Measurements from ENCODE around the gene SAP30BP. TPM values are rescaled to one million over a fixed set of nuclear protein-coding genes. Genes with fewer than 3 reads are reported as not detected.

Gene SAP30BP
- total RNA-seq, 1 donor from 2014 or later = 125 TPM

DNA sequence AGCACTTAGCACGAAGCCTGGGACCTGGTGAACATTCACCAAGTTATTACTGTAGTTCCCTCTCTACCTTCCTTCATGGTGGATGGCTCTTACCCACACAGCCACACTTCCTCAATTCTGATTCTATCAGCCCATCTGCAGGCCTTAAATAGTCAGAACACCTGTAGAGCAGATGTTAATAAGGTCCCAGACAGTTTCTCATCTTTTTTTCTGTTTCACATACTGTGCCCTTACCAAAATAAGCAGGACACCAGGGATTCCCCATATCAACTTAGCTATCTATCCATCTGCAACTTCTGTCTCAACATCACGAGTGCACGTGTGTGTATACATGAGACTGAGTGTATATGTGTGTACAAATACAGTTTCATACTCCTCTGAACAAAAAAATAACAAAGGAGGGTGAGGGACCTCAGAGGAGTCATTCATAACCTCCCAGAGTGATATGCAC is 3.0 kb upstream of the SAP30BP start:
- H3K36me3 Mint-ChIP-seq (ENCODE audit: low read depth, unreplicated experiment) = peaks cover 4% of the 10 kb centered on the region
- no peak overlapping the region for H3K27ac Mint-ChIP-seq (ENCODE audit: unreplicated experiment)
- no peaks in the 10 kb centered on the region for H3K9me3 Mint-ChIP-seq (ENCODE audit: unreplicated experiment)
- TF ChIP-seq, protein P1, sequence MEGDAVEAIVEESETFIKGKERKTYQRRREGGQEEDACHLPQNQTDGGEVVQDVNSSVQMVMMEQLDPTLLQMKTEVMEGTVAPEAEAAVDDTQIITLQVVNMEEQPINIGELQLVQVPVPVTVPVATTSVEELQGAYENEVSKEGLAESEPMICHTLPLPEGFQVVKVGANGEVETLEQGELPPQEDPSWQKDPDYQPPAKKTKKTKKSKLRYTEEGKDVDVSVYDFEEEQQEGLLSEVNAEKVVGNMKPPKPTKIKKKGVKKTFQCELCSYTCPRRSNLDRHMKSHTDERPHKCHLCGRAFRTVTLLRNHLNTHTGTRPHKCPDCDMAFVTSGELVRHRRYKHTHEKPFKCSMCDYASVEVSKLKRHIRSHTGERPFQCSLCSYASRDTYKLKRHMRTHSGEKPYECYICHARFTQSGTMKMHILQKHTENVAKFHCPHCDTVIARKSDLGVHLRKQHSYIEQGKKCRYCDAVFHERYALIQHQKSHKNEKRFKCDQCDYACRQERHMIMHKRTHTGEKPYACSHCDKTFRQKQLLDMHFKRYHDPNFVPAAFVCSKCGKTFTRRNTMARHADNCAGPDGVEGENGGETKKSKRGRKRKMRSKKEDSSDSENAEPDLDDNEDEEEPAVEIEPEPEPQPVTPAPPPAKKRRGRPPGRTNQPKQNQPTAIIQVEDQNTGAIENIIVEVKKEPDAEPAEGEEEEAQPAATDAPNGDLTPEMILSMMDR (IDR thresholded peaks at IDR 0.05; ENCODE audit: unreplicated experiment) = no peak
- peaks cover 29% of the 10 kb centered on the region for H3K4me1 Mint-ChIP-seq (ENCODE audit: unreplicated experiment)
- peak overlapping the region; percentile 75 for H3K4me3 Mint-ChIP-seq (ENCODE audit: unreplicated experiment)
- no peak for DNase-seq (ENCODE audit: low spot score)
- peaks cover 1% of the 10 kb centered on the region for H3K27me3 Mint-ChIP-seq (ENCODE audit: unreplicated experiment)

DNA sequence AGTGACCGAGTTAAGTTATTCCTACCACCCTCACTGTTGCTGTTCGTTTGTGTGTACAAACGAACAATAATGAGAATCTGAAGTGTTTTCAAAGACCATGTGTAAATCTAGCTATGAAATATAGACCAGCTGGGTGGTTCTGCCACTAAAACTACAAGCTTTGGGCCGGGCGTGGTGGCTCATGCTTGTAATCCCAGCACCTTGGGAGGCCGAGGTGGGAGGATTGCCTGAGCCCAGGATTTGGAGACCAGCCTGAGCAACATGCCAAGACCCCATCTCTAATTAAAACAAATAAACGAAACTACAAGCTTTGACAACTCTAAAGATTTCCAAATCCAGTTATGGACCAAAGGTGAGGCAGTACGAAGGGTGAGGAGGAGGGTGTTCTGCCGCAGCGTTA is 1.2 kb upstream of the SAP30BP start:
- Mint-ChIP-seq H3K27ac (ENCODE audit: unreplicated experiment) (no peak overlapping the region), H3K36me3 (ENCODE audit: low read depth, unreplicated experiment) (peaks cover 15% of the 10 kb centered on the region), H3K9me3 (ENCODE audit: unreplicated experiment) (no peaks in the 10 kb centered on the region), H3K27me3 (ENCODE audit: unreplicated experiment) (peaks cover 1% of the 10 kb centered on the region), H3K4me1 (ENCODE audit: unreplicated experiment) (peaks cover 29% of the 10 kb centered on the region), H3K4me3 (ENCODE audit: unreplicated experiment) (peak overlapping the region; percentile 74)
- TF ChIP-seq, protein P1 (IDR thresholded peaks at IDR 0.05; ENCODE audit: unreplicated experiment) = no peak
- no peak for DNase-seq (ENCODE audit: low spot score)

DNA sequence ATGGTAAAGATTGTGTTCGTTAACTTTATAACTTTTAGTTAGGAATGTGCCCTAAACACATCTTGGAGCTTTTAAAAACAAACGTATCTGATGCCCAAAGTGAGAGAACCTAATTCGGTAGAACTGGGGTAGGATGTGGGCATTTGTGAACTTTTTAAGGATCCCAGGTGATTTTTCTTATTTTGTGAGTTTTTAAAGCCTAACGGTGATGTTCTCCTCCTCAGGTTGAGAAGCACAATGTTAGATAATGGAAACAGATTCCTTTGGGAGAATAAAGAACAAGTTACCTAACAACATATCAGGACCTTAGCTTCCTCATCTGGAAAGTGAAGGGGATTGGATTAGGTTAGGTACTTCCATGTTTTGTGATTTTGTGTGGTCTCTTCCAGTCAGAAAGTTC is 687 bp downstream of the SAP30BP start:
- DNase-seq (ENCODE audit: low spot score) = no peak
- Mint-ChIP-seq H3K27ac (ENCODE audit: unreplicated experiment) (no peak overlapping the region), H3K27me3 (ENCODE audit: unreplicated experiment) (no peaks in the 10 kb centered on the region), H3K4me3 (ENCODE audit: unreplicated experiment) (no peak overlapping the region), H3K9me3 (ENCODE audit: unreplicated experiment) (no peaks in the 10 kb centered on the region), H3K4me1 (ENCODE audit: unreplicated experiment) (peaks cover 15% of the 10 kb centered on the region), H3K36me3 (ENCODE audit: low read depth, unreplicated experiment) (peaks cover 12% of the 10 kb centered on the region)
- TF ChIP-seq, protein P1 (IDR thresholded peaks at IDR 0.05; ENCODE audit: unreplicated experiment) = no peak

DNA sequence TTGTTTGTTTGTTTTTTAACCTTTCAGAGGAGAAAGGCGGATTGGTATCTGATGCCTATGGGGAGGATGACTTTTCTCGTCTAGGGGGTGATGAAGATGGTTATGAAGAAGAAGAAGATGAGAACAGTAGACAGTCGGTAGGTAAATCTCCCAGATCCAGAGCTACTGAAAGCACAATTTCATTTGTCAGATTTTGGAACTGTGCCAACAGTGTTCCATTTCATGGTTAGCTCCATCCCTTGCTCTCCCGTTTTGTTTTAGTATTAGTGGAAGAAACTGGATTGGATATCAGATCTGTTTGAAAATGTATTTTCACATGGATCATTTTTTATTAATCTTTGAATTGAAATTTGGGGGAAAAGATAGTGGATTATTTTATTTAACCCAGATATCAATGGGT is 1.4 kb downstream of the SAP30BP start:
- Mint-ChIP-seq H3K4me1 (ENCODE audit: unreplicated experiment) (peaks cover 12% of the 10 kb centered on the region), H3K36me3 (ENCODE audit: low read depth, unreplicated experiment) (peaks cover 14% of the 10 kb centered on the region), H3K4me3 (ENCODE audit: unreplicated experiment) (no peak overlapping the region), H3K9me3 (ENCODE audit: unreplicated experiment) (no peaks in the 10 kb centered on the region), H3K27ac (ENCODE audit: unreplicated experiment) (peak overlapping the region; percentile 74), H3K27me3 (ENCODE audit: unreplicated experiment) (no peaks in the 10 kb centered on the region)
- no peak for DNase-seq (ENCODE audit: low spot score)
- TF ChIP-seq, protein P1 (IDR thresholded peaks at IDR 0.05; ENCODE audit: unreplicated experiment) = no peak

DNA sequence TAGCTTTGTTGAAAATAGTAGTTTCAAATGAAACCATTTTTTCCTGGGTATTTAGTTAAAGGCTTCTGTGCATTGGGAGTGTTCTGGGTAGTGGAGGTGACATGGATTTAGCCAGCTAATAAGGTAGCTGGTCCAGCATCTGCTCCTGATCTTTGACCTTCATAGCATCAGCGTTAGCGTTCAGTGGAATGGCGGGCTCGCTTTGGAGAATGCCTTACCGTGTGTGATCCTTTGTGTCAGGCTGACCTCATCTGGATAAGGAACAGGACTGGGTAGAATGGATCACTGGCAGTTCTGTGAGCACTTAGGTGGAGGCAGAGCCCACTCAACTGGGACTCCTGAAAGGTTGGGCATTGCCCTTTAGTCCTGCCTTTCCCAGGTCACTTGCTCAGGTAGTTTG is 3.7 kb downstream of the SAP30BP start:
- Mint-ChIP-seq H3K4me3 (ENCODE audit: unreplicated experiment) (peak overlapping the region; percentile 56), H3K9me3 (ENCODE audit: unreplicated experiment) (no peaks in the 10 kb centered on the region), H3K27ac (ENCODE audit: unreplicated experiment) (peak overlapping the region; percentile 48), H3K4me1 (ENCODE audit: unreplicated experiment) (peaks cover 10% of the 10 kb centered on the region), H3K27me3 (ENCODE audit: unreplicated experiment) (no peaks in the 10 kb centered on the region), H3K36me3 (ENCODE audit: low read depth, unreplicated experiment) (peaks cover 19% of the 10 kb centered on the region)
- TF ChIP-seq, protein P1 (IDR thresholded peaks at IDR 0.05; ENCODE audit: unreplicated experiment) = no peak
- DNase-seq (ENCODE audit: low spot score) = no peak

Measured in endothelial cell (in vitro differentiated cells).